Ishikawa (cell line): ENCODE results near the gene EDC3.

Experiments used
- CREB1 ChIP-seq: IDR thresholded peaks from 2 replicates; pipeline ENCODE4 v1.6.1; 2012; ENCODE audit warnings: low read depth
- EP300 ChIP-seq: IDR thresholded peaks from 2 replicates; pipeline ENCODE4 v1.6.1; 2012; ENCODE audit warnings: borderline replicate concordance
- FOXM1 ChIP-seq: IDR thresholded peaks from 2 replicates; pipeline ENCODE4 v1.6.1; 2012; ENCODE audit warnings: low read depth, borderline replicate concordance
- NFIC ChIP-seq: IDR thresholded peaks from 2 replicates; pipeline ENCODE4 v1.6.1; 2012
- RAD21 ChIP-seq: IDR thresholded peaks from 2 replicates; pipeline ENCODE4 v1.6.1; 2012; ENCODE audit warnings: low read depth
- REST ChIP-seq: IDR thresholded peaks from 2 replicates; pipeline ENCODE4 v1.6.1; 2012; ENCODE audit warnings: low read depth, mild to moderate bottlenecking
- TAF1 ChIP-seq: IDR thresholded peaks from 2 replicates; pipeline ENCODE4 v1.6.1; 2012; ENCODE audit warnings: low read depth, mild to moderate bottlenecking
- USF1 ChIP-seq: IDR thresholded peaks from 2 replicates; pipeline ENCODE4 v1.6.1; 2012
- YY1 ChIP-seq: IDR thresholded peaks from 2 replicates; pipeline ENCODE4 v1.6.1; 2012; ENCODE audit warnings: low read depth
- ZBTB7A ChIP-seq: IDR thresholded peaks from 2 replicates; pipeline ENCODE4 v1.6.1; 2012; ENCODE audit warnings: low read depth

- TF ChIP-seq REST: no peak
- TF ChIP-seq USF1: no peak
- no peak for TF ChIP-seq ZBTB7A
- TF ChIP-seq EP300: no peak
- no peak for TF ChIP-seq TAF1
- TF ChIP-seq YY1: no peak
- no peak for TF ChIP-seq FOXM1
- TF ChIP-seq RAD21: no peak
- TF ChIP-seq CREB1: no peak
- no peak for TF ChIP-seq NFIC
Observed at GRCh38 chr15:74664028-74664616, 31.7 kb downstream of the EDC3 start.
